Measurements from ENCODE around the gene GP1BB. TPM values are rescaled to one million over a fixed set of nuclear protein-coding genes. Genes with fewer than 3 reads are reported as not detected.

GP1BB gene
- total and polyA plus RNA-seq, 2 of the 4 experiments (the other 2 are of a cell fraction), result 0.18 to 1.5 TPM

- Histone ChIP-seq H3K27ac (ENCODE audit: insufficient read depth, low read length) (no peak overlapping the region), H4K5ac (ENCODE audit: low read depth, low read length) (no peak overlapping the region), H3K4ac (ENCODE audit: low read depth, low read length) (no peak overlapping the region), H2BK15ac (ENCODE audit: low read depth, low read length) (no peak overlapping the region), H3K4me2 (ENCODE audit: low read depth, low read length) (no peak overlapping the region), H2AK5ac (ENCODE audit: low read depth, low read length) (no peak overlapping the region), H3K18ac (ENCODE audit: low read depth, low read length) (no peak overlapping the region), H2AK9ac (replicated peaks; ENCODE audit: low read depth, low read length, poor library complexity) (no peak overlapping the region), H4K20me1 (ENCODE audit: insufficient read depth, low read length) (no peaks in the 10 kb centered on the region), H2BK20ac (ENCODE audit: low read depth, low read length) (no peak overlapping the region), H3K27me3 (ENCODE audit: control insufficient read depth, insufficient read depth, low read length) (peaks cover 30% of the 10 kb centered on the region), H2AFZ (replicated peaks; ENCODE audit: low read length, poor library complexity) (peak overlapping the region; percentile 6), H4K8ac (ENCODE audit: low read depth in 2 of 2, low read length in 2 of 2) (no peak overlapping the region), H3K9ac (ENCODE audit: low read depth, low read length) (no peak overlapping the region), H4K91ac (ENCODE audit: insufficient read depth, low read depth, low read length) (no peak overlapping the region), H3K4me3 (ENCODE audit: insufficient read depth, low read depth, low read length) (no peak overlapping the region), H3K9me3 (ENCODE audit: control insufficient read depth, insufficient read depth, low read length) (peaks cover 2% of the 10 kb centered on the region; the same call in 1 of the 2 replicates), H3K79me1 (ENCODE audit: low read depth in 1 of 2, low read length in 2 of 2) (no peaks in the 10 kb centered on the region), H3K23ac (ENCODE audit: low read depth, low read length) (no peak overlapping the region), H3K36me3 (ENCODE audit: control insufficient read depth, insufficient read depth, low read length) (no peaks in the 10 kb centered on the region), H3K9me1 (ENCODE audit: insufficient read depth, low read length) (no peaks in the 10 kb centered on the region; the same call in 1 of the 2 replicates), H3K4me1 (ENCODE audit: control insufficient read depth, insufficient read depth, low read length) (no peaks in the 10 kb centered on the region; the same call in 1 of the 2 replicates), H3K14ac (replicated peaks; ENCODE audit: low read depth, low read length) (no peak overlapping the region), H2BK120ac (ENCODE audit: low read depth, low read length) (no peak overlapping the region), H2BK5ac (ENCODE audit: low read depth, low read length, poor library complexity, severe bottlenecking) (no peak overlapping the region), H3K56ac (ENCODE audit: extremely low read depth, insufficient read depth, low read length) (no peak overlapping the region)
- in situ Hi-C loops (cut with MboI; ENCODE audit: low sequenced_read_pairs), result no loop called here
- BruUV-seq (replicated peaks), result no TSS peak
- dilution Hi-C loops (cut with HindIII; ENCODE audit: low sequenced_read_pairs, unreplicated experiment), result no loop called here
- POLR2A ChIA-PET (ENCODE audit: unreplicated experiment), result no interaction called here
- WGBS, 2 experiments (ENCODE audit: extremely low coverage in 2 of 2, insufficient read length in 1 of 2), result 61% methylated on average over 11 of the region's 21 CpGs; no CpG with 5 or more reads in 1 of the 2 experiments
- ATAC-seq (ENCODE audit: low read depth), result no peak
- no peak for DNase-seq
- intact Hi-C loops (cut with micrococcal nuclease), result no loop called here
- no peak for TF ChIP-seq RFX5 (IDR thresholded peaks at IDR 0.05; ENCODE audit: low read depth, low read length)
- no peak for TF ChIP-seq RAD21 (IDR thresholded peaks at IDR 0.05; ENCODE audit: low read length)
- no peak for TF ChIP-seq SMC3 (IDR thresholded peaks at IDR 0.05; ENCODE audit: low read depth, low read length)
- no peak for TF ChIP-seq CEBPB (IDR thresholded peaks at IDR 0.05; ENCODE audit: low read depth, low read length)
- CTCF ChIA-PET, result no interaction called here
Measured at GRCh38 chr22:19688301-19689290, 34.7 kb upstream of the GP1BB start.

Measured in IMR-90 (cell line).